ENCODE results near the gene FDX1. TPM values are rescaled to one million over a fixed set of nuclear protein-coding genes. Genes with fewer than 3 reads are reported as not detected.

Gene FDX1
- total RNA-seq, 1 experiment from 2014 or later = 9.9 TPM

DNA sequence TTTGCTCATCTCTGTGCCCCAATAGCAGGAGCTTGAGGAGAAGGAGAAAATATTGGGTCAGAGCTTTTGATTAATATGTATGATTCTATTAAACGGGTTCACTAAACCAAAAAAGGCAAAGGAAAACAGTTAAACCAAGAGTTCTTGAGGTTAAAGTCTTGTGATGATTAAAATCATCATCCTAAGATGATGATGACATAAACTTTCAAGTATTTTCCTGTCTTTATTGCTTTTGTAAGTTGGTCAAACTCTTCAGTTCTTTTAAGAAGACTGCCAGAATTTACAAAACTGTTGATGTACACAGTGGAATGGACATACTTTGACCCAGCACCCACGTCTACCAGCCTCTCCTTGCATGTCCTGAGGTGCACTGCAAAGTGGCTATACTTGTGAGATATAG is 41.0 kb downstream of the FDX1 start:
- ChIA-PET POLR2A (no interaction called here), CTCF (interaction anchor here (1.0 kb wide), 1 partner anchor 8 kb away, joined by 3 read pairs; no protein-coding TSS in a partner anchor)
- no peaks in the 10 kb centered on the region for H3K27me3 Mint-ChIP-seq (ENCODE audit: low read depth)
- no peak for ATAC-seq
- H3K27ac Mint-ChIP-seq = no peak overlapping the region
- H3K36me3 Mint-ChIP-seq = peaks cover 3% of the 10 kb centered on the region; the same call in 1 of the 2 replicates
- no peak overlapping the region for H3K4me3 Mint-ChIP-seq
- H3K4me1 Mint-ChIP-seq = peaks cover 21% of the 10 kb centered on the region
- DNase-seq (ENCODE audit: low spot score) = no peak
- TF ChIP-seq IRF1 (CRISPR knock-in tag; IDR thresholded peaks at IDR 0.05) (no peak), USF2 (CRISPR knock-in tag; IDR thresholded peaks at IDR 0.05) (no peak), ZNF121 (CRISPR knock-in tag; IDR thresholded peaks at IDR 0.05) (no peak), ATF6 (CRISPR knock-in tag; IDR thresholded peaks at IDR 0.05) (no peak), RORB (CRISPR knock-in tag; IDR thresholded peaks at IDR 0.05) (no peak), ETV6 (CRISPR knock-in tag; IDR thresholded peaks at IDR 0.05) (no peak), ZNF219 (CRISPR knock-in tag; IDR thresholded peaks at IDR 0.05; ENCODE audit: borderline replicate concordance) (no peak), NFATC4 (CRISPR knock-in tag; IDR thresholded peaks at IDR 0.05) (no peak), SOX15 (CRISPR knock-in tag; IDR thresholded peaks at IDR 0.05) (no peak), NFE2L1 (CRISPR knock-in tag; IDR thresholded peaks at IDR 0.05) (no peak), FOXP1 (CRISPR knock-in tag; IDR thresholded peaks at IDR 0.05; ENCODE audit: borderline replicate concordance) (no peak), TEAD1 (CRISPR knock-in tag; IDR thresholded peaks at IDR 0.05) (no peak), RELA (CRISPR knock-in tag; IDR thresholded peaks at IDR 0.05; ENCODE audit: borderline replicate concordance) (no peak), FOXK1 (CRISPR knock-in tag; IDR thresholded peaks at IDR 0.05) (no peak), ZNF232 (CRISPR knock-in tag; IDR thresholded peaks at IDR 0.05) (no peak)
- TF ChIP-seq, protein P1, sequence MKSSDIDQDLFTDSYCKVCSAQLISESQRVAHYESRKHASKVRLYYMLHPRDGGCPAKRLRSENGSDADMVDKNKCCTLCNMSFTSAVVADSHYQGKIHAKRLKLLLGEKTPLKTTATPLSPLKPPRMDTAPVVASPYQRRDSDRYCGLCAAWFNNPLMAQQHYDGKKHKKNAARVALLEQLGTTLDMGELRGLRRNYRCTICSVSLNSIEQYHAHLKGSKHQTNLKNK (CRISPR knock-in tag; IDR thresholded peaks at IDR 0.05) = no peak
- TF ChIP-seq, protein P2, sequence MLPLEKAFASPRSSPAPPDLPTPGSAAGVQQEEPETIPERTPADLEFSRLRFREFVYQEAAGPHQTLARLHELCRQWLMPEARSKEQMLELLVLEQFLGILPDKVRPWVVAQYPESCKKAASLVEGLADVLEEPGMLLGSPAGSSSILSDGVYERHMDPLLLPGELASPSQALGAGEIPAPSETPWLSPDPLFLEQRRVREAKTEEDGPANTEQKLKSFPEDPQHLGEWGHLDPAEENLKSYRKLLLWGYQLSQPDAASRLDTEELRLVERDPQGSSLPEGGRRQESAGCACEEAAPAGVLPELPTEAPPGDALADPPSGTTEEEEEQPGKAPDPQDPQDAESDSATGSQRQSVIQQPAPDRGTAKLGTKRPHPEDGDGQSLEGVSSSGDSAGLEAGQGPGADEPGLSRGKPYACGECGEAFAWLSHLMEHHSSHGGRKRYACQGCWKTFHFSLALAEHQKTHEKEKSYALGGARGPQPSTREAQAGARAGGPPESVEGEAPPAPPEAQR (CRISPR knock-in tag; IDR thresholded peaks at IDR 0.05) = no peak
- TF ChIP-seq, protein P3, sequence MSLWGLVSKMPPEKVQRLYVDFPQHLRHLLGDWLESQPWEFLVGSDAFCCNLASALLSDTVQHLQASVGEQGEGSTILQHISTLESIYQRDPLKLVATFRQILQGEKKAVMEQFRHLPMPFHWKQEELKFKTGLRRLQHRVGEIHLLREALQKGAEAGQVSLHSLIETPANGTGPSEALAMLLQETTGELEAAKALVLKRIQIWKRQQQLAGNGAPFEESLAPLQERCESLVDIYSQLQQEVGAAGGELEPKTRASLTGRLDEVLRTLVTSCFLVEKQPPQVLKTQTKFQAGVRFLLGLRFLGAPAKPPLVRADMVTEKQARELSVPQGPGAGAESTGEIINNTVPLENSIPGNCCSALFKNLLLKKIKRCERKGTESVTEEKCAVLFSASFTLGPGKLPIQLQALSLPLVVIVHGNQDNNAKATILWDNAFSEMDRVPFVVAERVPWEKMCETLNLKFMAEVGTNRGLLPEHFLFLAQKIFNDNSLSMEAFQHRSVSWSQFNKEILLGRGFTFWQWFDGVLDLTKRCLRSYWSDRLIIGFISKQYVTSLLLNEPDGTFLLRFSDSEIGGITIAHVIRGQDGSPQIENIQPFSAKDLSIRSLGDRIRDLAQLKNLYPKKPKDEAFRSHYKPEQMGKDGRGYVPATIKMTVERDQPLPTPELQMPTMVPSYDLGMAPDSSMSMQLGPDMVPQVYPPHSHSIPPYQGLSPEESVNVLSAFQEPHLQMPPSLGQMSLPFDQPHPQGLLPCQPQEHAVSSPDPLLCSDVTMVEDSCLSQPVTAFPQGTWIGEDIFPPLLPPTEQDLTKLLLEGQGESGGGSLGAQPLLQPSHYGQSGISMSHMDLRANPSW (CRISPR knock-in tag; conservative IDR thresholded peaks at IDR 0.05; ENCODE audit: low read depth) = no peak
- H3K9me3 Mint-ChIP-seq = peaks cover 4% of the 10 kb centered on the region

DNA sequence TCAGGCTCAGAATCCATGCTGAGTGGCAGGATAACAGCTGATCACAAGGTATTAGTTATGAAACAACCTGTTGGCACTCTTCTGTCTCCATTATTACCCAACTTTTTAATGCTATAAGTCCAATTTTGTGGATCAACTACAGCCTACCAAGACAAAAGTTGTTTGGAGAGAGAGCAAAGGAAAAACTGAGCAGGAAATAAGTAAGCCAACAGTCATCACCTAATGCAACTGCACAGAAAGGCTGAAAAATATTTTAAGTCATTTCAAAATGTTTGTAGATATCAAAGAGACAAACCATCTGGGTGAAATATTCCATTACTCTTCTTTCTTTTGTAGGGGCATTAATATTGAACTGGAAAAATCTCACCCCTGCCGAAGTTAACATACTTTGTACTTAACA is 41.6 kb downstream of the FDX1 start:
- ChIA-PET POLR2A (no interaction called here), CTCF (no interaction called here)
- TF ChIP-seq HMGA2 (CRISPR knock-in tag; IDR thresholded peaks at IDR 0.05) (no peak), KAT7 (CRISPR knock-in tag; IDR thresholded peaks at IDR 0.05; ENCODE audit: borderline replicate concordance) (no peak), FOXP1 (CRISPR knock-in tag; IDR thresholded peaks at IDR 0.05; ENCODE audit: borderline replicate concordance) (no peak), ATF1 (CRISPR knock-in tag; IDR thresholded peaks at IDR 0.05) (no peak), NFE2L1 (CRISPR knock-in tag; IDR thresholded peaks at IDR 0.05) (no peak), ZBTB43 (CRISPR knock-in tag; IDR thresholded peaks at IDR 0.05) (no peak), CDX4 (CRISPR knock-in tag; IDR thresholded peaks at IDR 0.05; ENCODE audit: borderline replicate concordance) (no peak)
- TF ChIP-seq, protein P4, sequence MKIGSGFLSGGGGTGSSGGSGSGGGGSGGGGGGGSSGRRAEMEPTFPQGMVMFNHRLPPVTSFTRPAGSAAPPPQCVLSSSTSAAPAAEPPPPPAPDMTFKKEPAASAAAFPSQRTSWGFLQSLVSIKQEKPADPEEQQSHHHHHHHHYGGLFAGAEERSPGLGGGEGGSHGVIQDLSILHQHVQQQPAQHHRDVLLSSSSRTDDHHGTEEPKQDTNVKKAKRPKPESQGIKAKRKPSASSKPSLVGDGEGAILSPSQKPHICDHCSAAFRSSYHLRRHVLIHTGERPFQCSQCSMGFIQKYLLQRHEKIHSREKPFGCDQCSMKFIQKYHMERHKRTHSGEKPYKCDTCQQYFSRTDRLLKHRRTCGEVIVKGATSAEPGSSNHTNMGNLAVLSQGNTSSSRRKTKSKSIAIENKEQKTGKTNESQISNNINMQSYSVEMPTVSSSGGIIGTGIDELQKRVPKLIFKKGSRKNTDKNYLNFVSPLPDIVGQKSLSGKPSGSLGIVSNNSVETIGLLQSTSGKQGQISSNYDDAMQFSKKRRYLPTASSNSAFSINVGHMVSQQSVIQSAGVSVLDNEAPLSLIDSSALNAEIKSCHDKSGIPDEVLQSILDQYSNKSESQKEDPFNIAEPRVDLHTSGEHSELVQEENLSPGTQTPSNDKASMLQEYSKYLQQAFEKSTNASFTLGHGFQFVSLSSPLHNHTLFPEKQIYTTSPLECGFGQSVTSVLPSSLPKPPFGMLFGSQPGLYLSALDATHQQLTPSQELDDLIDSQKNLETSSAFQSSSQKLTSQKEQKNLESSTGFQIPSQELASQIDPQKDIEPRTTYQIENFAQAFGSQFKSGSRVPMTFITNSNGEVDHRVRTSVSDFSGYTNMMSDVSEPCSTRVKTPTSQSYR (CRISPR knock-in tag; IDR thresholded peaks at IDR 0.05) = no peak
- Mint-ChIP-seq H3K27ac (no peak overlapping the region), H3K4me3 (no peak overlapping the region), H3K36me3 (peaks cover 3% of the 10 kb centered on the region; the same call in 1 of the 2 replicates), H3K4me1 (peaks cover 21% of the 10 kb centered on the region), H3K9me3 (peaks cover 4% of the 10 kb centered on the region), H3K27me3 (ENCODE audit: low read depth) (no peaks in the 10 kb centered on the region)
- ATAC-seq (no peak), DNase-seq (ENCODE audit: low spot score) (no peak)

Measured in WTC11 (cell line).